Measurements from ENCODE around the gene ATP4A. TPM values are rescaled to one million over a fixed set of nuclear protein-coding genes. Genes with fewer than 3 reads are reported as not detected.
A peak's percentile ranks its signal among the peaks of the same experiment; 100 is the strongest.

ATP4A gene
- total and polyA plus RNA-seq, 8 donors = not detected

- DNase-seq (no peak), ATAC-seq (no peak)
- intact Hi-C loops (cut with DNase I) = no loop called here
- no peak for TF ChIP-seq CTCF (IDR thresholded peaks at IDR 0.05)
- Histone ChIP-seq H3K9me3 (no peaks in the 10 kb centered on the region), H3K4me3 (no peak overlapping the region), H3K27ac (no peak overlapping the region), H3K27me3 (peaks cover 4 to 66% of the 10 kb centered on the region in 2 donors), H3K4me1 (peaks cover 0 to 7% of the 10 kb centered on the region in 2 donors), H3K36me3 (no peaks in the 10 kb centered on the region)
Observed at GRCh38 chr19:35512831-35513627, 50.4 kb downstream of the ATP4A start.

- no peak overlapping the region for H3K27ac ChIP-seq
- H3K9me3 ChIP-seq = no peaks in the 10 kb centered on the region
- no peaks in the 10 kb centered on the region for H3K36me3 ChIP-seq
- peaks cover 0 to 7% of the 10 kb centered on the region in 2 donors for H3K4me1 ChIP-seq
- intact Hi-C loops (cut with DNase I) = no loop called here
- no peak for TF ChIP-seq CTCF (IDR thresholded peaks at IDR 0.05)
- no peak overlapping the region for H3K4me3 ChIP-seq
- peaks cover 4 to 81% of the 10 kb centered on the region in 2 donors for H3K27me3 ChIP-seq
- DNase-seq (no peak), ATAC-seq (no peak)
Observed at GRCh38 chr19:35511337-35511736, 52.1 kb downstream of the ATP4A start.

GRCh38 chr19:35510626-35510964 lies 52.9 kb downstream of the ATP4A start:
- peaks cover 4 to 81% of the 10 kb centered on the region in 2 donors for H3K27me3 ChIP-seq

GRCh38 chr19:35509861-35510625 lies 53.4 kb downstream of the ATP4A start:
- ATAC-seq = peak; percentile 93
- H3K27me3 ChIP-seq = peaks cover 4 to 83% of the 10 kb centered on the region in 2 donors

More at GRCh38 chr19:35510626-35510964, 52.9 kb downstream of the ATP4A start:
- H3K9me3 ChIP-seq = no peaks in the 10 kb centered on the region
- H3K36me3 ChIP-seq = no peaks in the 10 kb centered on the region
- intact Hi-C loops (cut with DNase I) = no loop called here
- peaks cover 0 to 7% of the 10 kb centered on the region in 2 donors for H3K4me1 ChIP-seq
- H3K4me3 ChIP-seq = peak overlapping the region in 1 of 2 donors; percentile 39
- H3K27ac ChIP-seq = peak overlapping the region in 1 of 2 donors; percentile 80
- ATAC-seq = no peak
- DNase-seq = no peak
- TF ChIP-seq CTCF (IDR thresholded peaks at IDR 0.05) = peak in 1 of 2 donors; percentile 18

More at GRCh38 chr19:35509861-35510625, 53.4 kb downstream of the ATP4A start:
- TF ChIP-seq CTCF (IDR thresholded peaks at IDR 0.05) = peak; percentile 95 to 98
- H3K27ac ChIP-seq = peak overlapping the region; percentile 63 to 80
- peak; percentile 77 to 96 (median 87) for DNase-seq
- no peaks in the 10 kb centered on the region for H3K9me3 ChIP-seq
- H3K4me1 ChIP-seq = peaks cover 0 to 7% of the 10 kb centered on the region in 2 donors
- peak overlapping the region; percentile 34 to 39 for H3K4me3 ChIP-seq
- no peaks in the 10 kb centered on the region for H3K36me3 ChIP-seq
- intact Hi-C loops (cut with DNase I) = no loop called here

All from left lung (tissue), 10 donors.